ENCODE data around the gene NNT.

The NNT gene

GRCh38 chr5:43676083-43676840 lies 73.3 kb downstream of the NNT start:
- Histone ChIP-seq H3K4ac (ENCODE audit: low read depth in 1 of 2, low read length in 2 of 2) (no peak overlapping the region), H3K4me3 (ENCODE audit: insufficient read depth in 1 of 2, low read depth in 1 of 2, low read length in 2 of 2) (no peak overlapping the region), H3K18ac (ENCODE audit: low read depth in 1 of 2, low read length in 2 of 2) (no peak overlapping the region), H3K9ac (ENCODE audit: low read length) (no peak overlapping the region), H3K4me2 (ENCODE audit: low read length, poor library complexity, severe bottlenecking) (no peak overlapping the region), H3K4me1 (ENCODE audit: control insufficient read depth, insufficient read depth, low read depth, low read length) (peaks cover 2% of the 10 kb centered on the region), H2AK5ac (ENCODE audit: low read length, severe bottlenecking) (no peak overlapping the region), H3K9me3 (ENCODE audit: control insufficient read depth, low read length) (no peaks in the 10 kb centered on the region), H4K8ac (ENCODE audit: low read length) (no peak overlapping the region), H2BK5ac (ENCODE audit: low read depth, low read length, poor library complexity, severe bottlenecking) (no peak overlapping the region), H3K36me3 (ENCODE audit: control insufficient read depth in 1 of 2, insufficient read depth in 2 of 2, low read depth in 1 of 2, low read length in 2 of 2) (peaks cover 5 to 30% of the 10 kb centered on the region in 2 experiments), H3K23ac (ENCODE audit: low read length in 2 of 2) (no peak overlapping the region), H2BK15ac (ENCODE audit: low read depth, poor library complexity, severe bottlenecking) (no peak overlapping the region), H2BK12ac (ENCODE audit: low read length in 2 of 2) (no peak overlapping the region), H3K79me1 (replicated peaks; ENCODE audit: low read length, poor library complexity, severe bottlenecking) (peaks cover 10% of the 10 kb centered on the region), H3K14ac (ENCODE audit: low read length in 2 of 2) (no peak overlapping the region), H4K91ac (ENCODE audit: low read length) (no peak overlapping the region), H3K27ac (ENCODE audit: low read length, poor library complexity, severe bottlenecking) (no peak overlapping the region), H3K27me3 (ENCODE audit: control insufficient read depth in 1 of 2, insufficient read depth in 1 of 2, low read length in 2 of 2) (no peaks in the 10 kb centered on the region), H2AFZ (ENCODE audit: low read depth, low read length) (no peak overlapping the region), H2BK120ac (ENCODE audit: low read depth, low read length) (no peak overlapping the region)
- 75% methylated on average over 2 of the region's 2 CpGs for WGBS
- DNase-seq: no peak

- no peak overlapping the region for H2AK5ac ChIP-seq (ENCODE audit: low read length, severe bottlenecking)
- peaks cover 5 to 30% of the 10 kb centered on the region in 2 experiments for H3K36me3 ChIP-seq (ENCODE audit: control insufficient read depth in 1 of 2, insufficient read depth in 2 of 2, low read depth in 1 of 2, low read length in 2 of 2)
- no peaks in the 10 kb centered on the region for H3K27me3 ChIP-seq (ENCODE audit: control insufficient read depth in 1 of 2, insufficient read depth in 1 of 2, low read length in 2 of 2)
- WGBS: 100% methylated on average over 3 of the region's 4 CpGs
- no peak overlapping the region for H2BK15ac ChIP-seq (ENCODE audit: low read depth, poor library complexity, severe bottlenecking)
- H2BK5ac ChIP-seq (ENCODE audit: low read depth, low read length, poor library complexity, severe bottlenecking): no peak overlapping the region
- no peak overlapping the region for H3K14ac ChIP-seq (ENCODE audit: low read length in 2 of 2)
- no peak overlapping the region for H3K4ac ChIP-seq (ENCODE audit: low read depth in 1 of 2, low read length in 2 of 2)
- no peak overlapping the region for H3K27ac ChIP-seq (ENCODE audit: low read length, poor library complexity, severe bottlenecking)
- H4K91ac ChIP-seq (ENCODE audit: low read length): no peak overlapping the region
- no peak overlapping the region for H3K4me2 ChIP-seq (ENCODE audit: low read length, poor library complexity, severe bottlenecking)
- peaks cover 2% of the 10 kb centered on the region for H3K4me1 ChIP-seq (ENCODE audit: control insufficient read depth, insufficient read depth, low read depth, low read length)
- H4K8ac ChIP-seq (ENCODE audit: low read length): no peak overlapping the region
- H3K18ac ChIP-seq (ENCODE audit: low read depth in 1 of 2, low read length in 2 of 2): no peak overlapping the region
- no peak overlapping the region for H3K4me3 ChIP-seq (ENCODE audit: insufficient read depth in 1 of 2, low read depth in 1 of 2, low read length in 2 of 2)
- H2BK120ac ChIP-seq (ENCODE audit: low read depth, low read length): no peak overlapping the region
- H3K9ac ChIP-seq (ENCODE audit: low read length): no peak overlapping the region
- H3K23ac ChIP-seq (ENCODE audit: low read length in 2 of 2): no peak overlapping the region
- peaks cover 10% of the 10 kb centered on the region for H3K79me1 ChIP-seq (replicated peaks; ENCODE audit: low read length, poor library complexity, severe bottlenecking)
- DNase-seq: no peak
- H2BK12ac ChIP-seq (ENCODE audit: low read length in 2 of 2): no peak overlapping the region
- H3K9me3 ChIP-seq (ENCODE audit: control insufficient read depth, low read length): no peaks in the 10 kb centered on the region
- no peak overlapping the region for H2AFZ ChIP-seq (ENCODE audit: low read depth, low read length)
Measured at GRCh38 chr5:43677253-43677652, 74.3 kb downstream of the NNT start.

GRCh38 chr5:43679214-43679613 lies 76.2 kb downstream of the NNT start:
- WGBS: 97% methylated on average over 1 of the region's 3 CpGs
- no peak overlapping the region for H2BK120ac ChIP-seq (ENCODE audit: low read depth, low read length)

GRCh38 chr5:43680286-43680685 lies 77.3 kb downstream of the NNT start:
- DNase-seq: no peak
- Histone ChIP-seq H3K27me3 (ENCODE audit: control insufficient read depth in 1 of 2, insufficient read depth in 1 of 2, low read length in 2 of 2) (no peaks in the 10 kb centered on the region), H3K27ac (ENCODE audit: low read length, poor library complexity, severe bottlenecking) (no peak overlapping the region), H3K14ac (ENCODE audit: low read length in 2 of 2) (no peak overlapping the region), H3K18ac (ENCODE audit: low read depth in 1 of 2, low read length in 2 of 2) (no peak overlapping the region), H3K4me1 (ENCODE audit: control insufficient read depth, insufficient read depth, low read depth, low read length) (no peaks in the 10 kb centered on the region), H4K8ac (ENCODE audit: low read length) (no peak overlapping the region), H3K4ac (ENCODE audit: low read depth in 1 of 2, low read length in 2 of 2) (no peak overlapping the region), H2BK5ac (ENCODE audit: low read depth, low read length, poor library complexity, severe bottlenecking) (no peak overlapping the region), H2BK120ac (ENCODE audit: low read depth, low read length) (no peak overlapping the region), H3K79me1 (replicated peaks; ENCODE audit: low read length, poor library complexity, severe bottlenecking) (peaks cover 8% of the 10 kb centered on the region), H3K36me3 (ENCODE audit: control insufficient read depth in 1 of 2, insufficient read depth in 2 of 2, low read depth in 1 of 2, low read length in 2 of 2) (peaks cover 0 to 42% of the 10 kb centered on the region in 2 experiments), H2BK12ac (ENCODE audit: low read length in 2 of 2) (no peak overlapping the region), H2AK5ac (ENCODE audit: low read length, severe bottlenecking) (no peak overlapping the region), H3K4me3 (ENCODE audit: insufficient read depth in 1 of 2, low read depth in 1 of 2, low read length in 2 of 2) (no peak overlapping the region), H4K91ac (ENCODE audit: low read length) (no peak overlapping the region), H2BK15ac (ENCODE audit: low read depth, poor library complexity, severe bottlenecking) (no peak overlapping the region), H3K9me3 (ENCODE audit: control insufficient read depth, low read length) (no peaks in the 10 kb centered on the region), H3K9ac (ENCODE audit: low read length) (no peak overlapping the region), H3K4me2 (ENCODE audit: low read length, poor library complexity, severe bottlenecking) (no peak overlapping the region), H3K23ac (ENCODE audit: low read length in 2 of 2) (no peak overlapping the region), H2AFZ (ENCODE audit: low read depth, low read length) (no peak overlapping the region)
- 95% methylated on average over 3 of the region's 4 CpGs for WGBS

More at GRCh38 chr5:43679214-43679613, 76.2 kb downstream of the NNT start:
- no peak overlapping the region for H4K91ac ChIP-seq (ENCODE audit: low read length)
- no peak overlapping the region for H2BK12ac ChIP-seq (ENCODE audit: low read length in 2 of 2)
- H2AK5ac ChIP-seq (ENCODE audit: low read length, severe bottlenecking): no peak overlapping the region
- H3K27ac ChIP-seq (ENCODE audit: low read length, poor library complexity, severe bottlenecking): no peak overlapping the region
- DNase-seq: no peak
- peaks cover 8% of the 10 kb centered on the region for H3K79me1 ChIP-seq (replicated peaks; ENCODE audit: low read length, poor library complexity, severe bottlenecking)
- no peak overlapping the region for H3K14ac ChIP-seq (ENCODE audit: low read length in 2 of 2)
- no peaks in the 10 kb centered on the region for H3K9me3 ChIP-seq (ENCODE audit: control insufficient read depth, low read length)
- H2BK15ac ChIP-seq (ENCODE audit: low read depth, poor library complexity, severe bottlenecking): no peak overlapping the region
- H3K4me2 ChIP-seq (ENCODE audit: low read length, poor library complexity, severe bottlenecking): no peak overlapping the region
- H3K18ac ChIP-seq (ENCODE audit: low read depth in 1 of 2, low read length in 2 of 2): no peak overlapping the region
- no peaks in the 10 kb centered on the region for H3K27me3 ChIP-seq (ENCODE audit: control insufficient read depth in 1 of 2, insufficient read depth in 1 of 2, low read length in 2 of 2)
- no peak overlapping the region for H4K8ac ChIP-seq (ENCODE audit: low read length)
- H3K4me3 ChIP-seq (ENCODE audit: insufficient read depth in 1 of 2, low read depth in 1 of 2, low read length in 2 of 2): no peak overlapping the region
- H3K4me1 ChIP-seq (ENCODE audit: control insufficient read depth, insufficient read depth, low read depth, low read length): no peaks in the 10 kb centered on the region
- H3K9ac ChIP-seq (ENCODE audit: low read length): no peak overlapping the region
- H2BK5ac ChIP-seq (ENCODE audit: low read depth, low read length, poor library complexity, severe bottlenecking): no peak overlapping the region
- no peak overlapping the region for H2AFZ ChIP-seq (ENCODE audit: low read depth, low read length)
- H3K4ac ChIP-seq (ENCODE audit: low read depth in 1 of 2, low read length in 2 of 2): no peak overlapping the region
- H3K36me3 ChIP-seq (ENCODE audit: control insufficient read depth in 1 of 2, insufficient read depth in 2 of 2, low read depth in 1 of 2, low read length in 2 of 2): peaks cover 0 to 36% of the 10 kb centered on the region in 2 experiments
- no peak overlapping the region for H3K23ac ChIP-seq (ENCODE audit: low read length in 2 of 2)
